ENCODE results near the gene DLG1.

Gene DLG1

DNA sequence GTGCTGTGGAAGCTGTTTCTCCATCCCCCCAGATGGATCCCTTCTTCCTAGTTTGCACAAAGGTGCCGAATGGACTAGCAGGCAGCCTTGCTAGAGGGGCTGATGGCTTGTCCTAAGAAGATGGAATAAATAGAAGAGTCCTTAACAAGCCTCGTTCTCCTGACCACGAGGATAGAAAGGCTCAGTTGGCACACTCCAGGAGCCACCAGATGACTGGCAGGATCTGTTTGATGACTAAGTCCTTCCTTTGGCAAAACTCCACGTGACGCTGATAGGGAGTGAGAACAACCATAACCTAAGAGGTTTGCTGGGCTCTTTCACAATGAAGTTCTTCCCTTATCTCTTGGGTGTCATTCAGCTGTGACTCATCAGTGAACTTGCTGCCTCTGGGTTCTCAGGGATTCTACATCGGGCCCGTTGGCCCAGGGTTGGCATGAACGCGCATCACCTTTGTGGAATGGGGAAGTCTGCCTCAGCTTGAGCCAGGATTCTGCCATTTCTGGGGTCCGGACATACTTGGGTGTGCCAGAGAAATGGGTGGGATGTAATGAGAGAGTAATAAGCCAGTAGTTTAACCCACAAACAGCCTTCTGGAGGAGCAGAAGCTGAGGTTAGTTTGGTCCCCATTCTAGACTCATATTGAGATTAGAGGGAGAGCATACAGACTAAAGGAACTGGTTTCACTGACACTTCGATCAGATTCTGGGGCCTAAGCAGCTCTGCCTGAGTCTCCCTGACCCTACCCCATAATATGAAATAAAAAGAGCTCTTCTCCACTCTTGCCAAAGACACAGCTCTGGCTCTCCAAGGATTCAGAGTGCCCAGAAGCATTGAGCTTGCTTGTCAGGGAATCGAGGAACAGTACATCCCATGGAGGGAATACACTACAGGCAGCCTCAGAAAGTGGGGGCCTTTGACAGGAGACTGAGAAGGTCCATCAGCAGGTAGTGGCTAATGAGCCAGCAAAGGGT is 266.8 kb downstream of the DLG1 start:
- no peak overlapping the region; the same call in 1 of the 2 replicates for H3K27ac ChIP-seq
- no peak overlapping the region for H3K4me3 ChIP-seq
- no peak for TF ChIP-seq Cebpa-rat (IDR thresholded peaks at IDR 0.05)
- H3K27me3 ChIP-seq: no peaks in the 10 kb centered on the region
- H4K20me1 ChIP-seq: peaks cover 21% of the 10 kb centered on the region
- peak overlapping the region; percentile 22 for H3K4me2 ChIP-seq
- peaks cover 43% of the 10 kb centered on the region for H3K4me1 ChIP-seq
- H3K9me3 ChIP-seq: no peaks in the 10 kb centered on the region
- H3K36me3 ChIP-seq: peaks cover 13% of the 10 kb centered on the region
- H3K9ac ChIP-seq: no peak overlapping the region

- no peaks in the 10 kb centered on the region for H3K27me3 ChIP-seq
- no peak overlapping the region for H3K27ac ChIP-seq
- H3K9me3 ChIP-seq: no peaks in the 10 kb centered on the region
- no peak for TF ChIP-seq Cebpa-rat (IDR thresholded peaks at IDR 0.05)
- H3K4me1 ChIP-seq: peaks cover 53% of the 10 kb centered on the region
- H3K9ac ChIP-seq: no peak overlapping the region; the same call in 1 of the 2 replicates
- H3K4me3 ChIP-seq: no peak overlapping the region
- H3K36me3 ChIP-seq: peaks cover 23% of the 10 kb centered on the region
- peaks cover 31% of the 10 kb centered on the region for H4K20me1 ChIP-seq
- H3K4me2 ChIP-seq: peak overlapping the region; percentile 22
These were observed 267.8 kb downstream of the DLG1 start for GRCh38 chr3:197030379-197031314.

- Histone ChIP-seq H3K4me2 (peak within 1 kb of the TSS; percentile 87), H3K4me3 (peak within 1 kb of the TSS; percentile 89), H3K9me3 (no peaks in the 10 kb centered on the region), H3K9ac (peak within 1 kb of the TSS; percentile 89), H4K20me1 (peaks cover 41% of the 10 kb centered on the region), H3K36me3 (peaks cover 30% of the 10 kb centered on the region), H3K27ac (peak within 1 kb of the TSS; percentile 84), H3K4me1 (peaks cover 63% of the 10 kb centered on the region), H3K27me3 (no peaks in the 10 kb centered on the region)
- no peak for TF ChIP-seq Cebpa-rat (IDR thresholded peaks at IDR 0.05)
These were observed 268.8 kb downstream of the DLG1 start, which contains the start of gene MELTF for GRCh38 chr3:197029511-197030167. MELTF (minus strand) TSS chr3:197029817; CDS start chr3:197029702, 115 bp downstream.

DNA sequence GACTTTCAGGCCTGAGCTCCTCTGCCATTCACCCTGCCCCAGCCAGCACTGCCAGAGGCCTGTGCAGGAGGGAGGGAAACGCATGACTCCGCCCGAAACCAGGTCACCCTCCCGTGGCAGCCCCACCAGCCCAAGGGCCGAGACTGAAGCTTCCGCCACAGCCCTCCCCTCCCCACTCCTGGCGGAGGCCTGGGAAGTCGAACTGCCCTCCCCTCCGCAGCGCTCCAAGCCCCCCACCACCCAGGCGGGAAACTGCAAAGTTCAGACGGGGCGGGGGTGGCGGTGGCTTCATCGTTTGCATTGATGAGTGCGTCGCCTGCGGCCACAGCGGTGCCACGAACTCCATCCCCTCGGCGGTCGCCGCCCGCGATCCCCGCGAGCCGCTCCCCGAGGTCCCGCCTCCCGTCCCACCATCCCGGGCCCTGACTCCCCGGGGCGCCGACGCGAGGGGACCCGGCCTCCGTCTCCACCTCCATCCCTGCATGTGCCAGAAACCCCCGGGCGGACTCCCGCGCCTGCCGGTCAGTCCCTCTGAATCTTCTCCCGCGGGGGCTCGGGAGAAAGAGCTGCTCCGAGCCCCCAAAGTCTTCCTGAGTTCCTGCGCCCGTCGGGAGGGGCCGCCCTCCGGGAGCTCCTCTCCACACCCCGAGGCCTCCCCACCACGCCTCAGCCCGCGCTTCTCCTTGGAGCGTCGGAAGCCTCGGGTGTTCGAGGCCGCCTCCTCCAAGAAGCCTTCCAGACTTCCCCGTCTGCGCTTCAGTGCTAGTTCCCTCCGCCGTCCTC is 269.5 kb downstream of the DLG1 start:
- peaks cover 46% of the 10 kb centered on the region for H4K20me1 ChIP-seq
- H3K36me3 ChIP-seq: peaks cover 30% of the 10 kb centered on the region
- peak overlapping the region; percentile 89 for H3K4me3 ChIP-seq
- peak overlapping the region; percentile 89 for H3K9ac ChIP-seq
- H3K4me2 ChIP-seq: peak overlapping the region; percentile 87
- H3K9me3 ChIP-seq: no peaks in the 10 kb centered on the region
- H3K27ac ChIP-seq: peak overlapping the region; percentile 84
- TF ChIP-seq Cebpa-rat (IDR thresholded peaks at IDR 0.05): no peak
- peaks cover 70% of the 10 kb centered on the region for H3K4me1 ChIP-seq
- H3K27me3 ChIP-seq: no peaks in the 10 kb centered on the region

DNA sequence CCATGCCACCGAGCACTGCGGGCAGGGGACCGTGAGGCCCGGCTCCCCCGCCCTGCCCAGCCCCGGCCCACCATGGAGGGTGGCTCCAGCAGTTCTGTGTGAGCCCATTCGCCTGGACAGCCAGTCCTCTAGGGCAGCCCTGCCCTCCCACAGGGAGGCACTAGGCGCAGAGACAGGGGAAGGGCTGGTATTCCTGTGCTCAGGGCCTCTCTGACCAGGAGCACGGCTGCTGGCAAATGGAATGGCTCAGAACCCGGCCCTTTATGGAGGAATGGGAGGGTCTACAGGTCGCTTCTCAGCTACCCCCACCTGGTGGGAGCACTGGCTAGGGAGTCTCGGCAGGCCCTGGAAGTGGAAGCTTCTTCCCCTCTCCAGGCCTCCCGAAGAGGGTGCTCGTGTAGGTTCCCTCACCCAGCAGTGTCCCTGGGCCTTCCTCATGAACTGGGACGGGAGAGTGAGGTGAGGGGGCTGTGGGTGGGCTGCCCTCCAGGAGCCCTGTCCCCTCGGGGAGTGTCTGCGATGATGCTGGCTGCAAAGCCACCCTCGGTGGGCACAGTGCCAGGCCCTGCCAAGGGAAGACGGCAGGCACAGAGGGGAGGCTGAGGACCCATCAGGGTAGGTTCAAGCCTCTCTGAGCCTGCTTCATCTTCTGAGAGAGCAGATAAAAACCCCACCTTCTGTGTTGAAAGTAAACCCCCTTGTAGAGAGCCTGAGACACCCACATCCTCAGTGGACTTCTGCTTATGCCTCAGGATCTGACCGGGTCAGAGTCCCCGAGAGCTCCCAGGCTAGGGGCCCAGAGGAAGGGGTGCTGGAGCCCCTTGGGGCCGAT is 270.3 kb downstream of the DLG1 start:
- Histone ChIP-seq H3K27me3 (no peaks in the 10 kb centered on the region), H3K27ac (peak overlapping the region; percentile 84), H3K4me2 (peak overlapping the region; percentile 87), H3K4me3 (peak overlapping the region; percentile 89), H3K9ac (peak overlapping the region; percentile 89), H3K4me1 (peaks cover 74% of the 10 kb centered on the region), H4K20me1 (peaks cover 47% of the 10 kb centered on the region), H3K36me3 (peaks cover 30% of the 10 kb centered on the region), H3K9me3 (no peaks in the 10 kb centered on the region)
- no peak for TF ChIP-seq Cebpa-rat (IDR thresholded peaks at IDR 0.05)

GRCh38 chr3:197027151-197027895 is 271.1 kb downstream of the DLG1 start:
- peak overlapping the region; percentile 89 for H3K9ac ChIP-seq
- H4K20me1 ChIP-seq: peaks cover 53% of the 10 kb centered on the region
- peak overlapping the region; percentile 87 for H3K4me2 ChIP-seq
- TF ChIP-seq Cebpa-rat (IDR thresholded peaks at IDR 0.05): no peak
- no peaks in the 10 kb centered on the region for H3K27me3 ChIP-seq
- H3K4me1 ChIP-seq: peaks cover 82% of the 10 kb centered on the region
- H3K27ac ChIP-seq: peak overlapping the region; percentile 84
- peak overlapping the region; percentile 89 for H3K4me3 ChIP-seq
- H3K36me3 ChIP-seq: peaks cover 30% of the 10 kb centered on the region
- H3K9me3 ChIP-seq: no peaks in the 10 kb centered on the region

- no peak for TF ChIP-seq Cebpa-rat (IDR thresholded peaks at IDR 0.05)
- Histone ChIP-seq H3K9ac (peak overlapping the region; percentile 89; the same call in 1 of the 2 replicates), H4K20me1 (peaks cover 53% of the 10 kb centered on the region), H3K9me3 (no peaks in the 10 kb centered on the region), H3K27ac (peak overlapping the region; percentile 23), H3K36me3 (peaks cover 30% of the 10 kb centered on the region), H3K4me3 (peak overlapping the region; percentile 22; the same call in 1 of the 2 replicates), H3K4me1 (peaks cover 86% of the 10 kb centered on the region), H3K4me2 (peak overlapping the region; percentile 87), H3K27me3 (no peaks in the 10 kb centered on the region)
These were observed 271.9 kb downstream of the DLG1 start for GRCh38 chr3:197026481-197026866.

Data from BLaER1 (cell line).